A172 (cell line): ENCODE results near the gene MRPL27. TPM values are rescaled to one million over a fixed set of nuclear protein-coding genes. Genes with fewer than 3 reads are reported as not detected.
A peak's percentile ranks its signal among the peaks of the same experiment; 100 is the strongest.
"Not testable (repeated sequence)": the region's sequence is repeated elsewhere in the genome, so short reads cannot be mapped to it uniquely, and the experiment has no call there.

Experiments used
- DNase-seq: peaks from one replicate; pipeline ENCODE4 v3.0.0-alpha.2; 2015; ENCODE audit warnings: low spot score
- total RNA-seq: library from RNA; depleted of rRNA; stranded (reverse); fragments of >200 nt; shearing (Covaris generic); gene quantifications from 2 replicates; pipeline ENCODE4 v1.2.3, GENCODE V29; 2014

The MRPL27 gene
- total RNA-seq, 1 experiment from 2014 or later = 109 TPM

DNA sequence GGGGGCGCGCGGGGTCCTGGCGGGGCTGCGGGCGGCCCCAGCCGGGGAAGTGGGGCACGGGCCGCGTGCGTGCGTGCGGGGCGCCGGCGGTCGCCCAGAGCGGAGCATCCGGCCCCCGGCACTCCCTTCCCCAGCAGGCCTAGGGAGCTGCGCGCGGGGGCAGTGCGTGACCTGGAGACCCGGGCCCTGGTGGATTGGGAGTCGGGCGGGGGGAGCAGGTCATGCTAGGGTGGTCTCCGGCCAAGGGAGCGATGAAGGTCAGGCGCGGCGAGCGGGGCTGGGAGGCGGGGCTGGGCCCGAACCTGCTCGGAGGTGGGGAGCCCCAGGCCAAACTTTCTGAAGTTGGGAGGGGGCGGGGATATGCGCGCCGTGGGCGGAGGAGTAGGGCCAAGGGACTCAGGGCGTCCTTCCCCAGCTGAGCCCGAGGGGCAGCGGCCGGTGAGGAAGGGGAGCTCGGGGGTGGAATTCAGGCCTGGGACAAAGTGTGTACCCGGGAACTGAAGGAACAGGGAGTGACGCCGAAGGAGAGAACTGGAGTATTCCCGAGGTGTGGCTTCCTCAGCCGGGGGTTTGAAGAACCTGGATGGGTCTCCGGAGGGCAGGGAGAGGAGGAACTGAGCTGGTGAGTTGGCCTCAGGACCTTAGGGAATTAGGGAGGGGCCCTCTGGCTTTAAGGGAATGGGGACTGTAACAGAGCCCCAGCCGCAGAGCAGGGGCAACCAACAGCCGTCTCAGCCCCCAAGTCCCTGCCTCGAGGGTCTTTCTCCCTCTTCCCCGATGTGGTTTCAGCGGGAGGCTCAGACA, 26.5 kb downstream of the MRPL27 start:
- DNase-seq = no peak

DNA sequence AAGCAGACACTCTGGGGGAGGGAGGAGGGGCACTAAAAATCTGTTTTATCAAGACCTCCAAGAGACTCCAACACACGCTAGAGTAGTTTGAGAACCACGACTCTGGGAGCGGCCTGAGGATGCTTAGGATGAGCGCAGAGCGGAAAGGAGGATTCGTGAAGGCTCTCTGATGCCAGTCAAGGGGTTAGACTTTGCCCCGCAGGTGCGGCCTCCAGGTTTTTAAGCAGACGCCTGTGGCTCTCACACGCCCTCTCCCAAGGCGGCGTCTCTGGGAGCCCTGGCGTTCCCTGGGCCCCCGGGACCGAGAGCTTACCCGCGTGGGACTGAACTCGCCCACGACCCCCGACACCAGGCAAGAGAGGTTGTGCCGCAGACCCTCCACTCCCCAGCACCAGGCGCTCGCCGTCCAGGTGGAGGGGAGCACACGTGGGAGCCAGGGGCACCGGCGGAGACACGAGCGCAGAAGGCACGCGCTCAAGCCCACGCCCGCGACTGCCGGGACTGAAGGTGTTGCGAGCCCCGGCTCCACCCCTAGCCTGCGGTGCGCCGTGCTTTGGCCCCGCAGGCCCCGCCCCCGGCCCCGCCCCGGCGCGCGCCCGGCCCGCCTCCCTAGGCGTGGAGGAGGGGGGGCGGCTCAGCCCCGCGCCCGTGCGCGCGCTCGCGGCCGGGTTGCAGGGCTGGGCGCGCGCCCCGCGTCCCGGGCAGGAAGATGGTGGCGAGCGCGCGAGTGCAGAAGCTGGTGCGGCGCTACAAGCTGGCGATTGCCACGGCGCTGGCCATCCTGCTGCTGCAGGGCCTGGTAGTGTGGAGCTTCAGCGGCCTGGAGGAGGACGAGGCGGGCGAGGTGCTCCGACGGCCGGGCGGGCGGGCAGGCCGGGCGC, 27.3 kb downstream of the MRPL27 start, which contains the start of gene XYLT2:
Gene XYLT2, plus strand, starts transcription at position 695 of the 881 bp plus-strand sequence. Its CDS starts 15 bp downstream, at position 710.
- peak; percentile 57 for DNase-seq

DNA sequence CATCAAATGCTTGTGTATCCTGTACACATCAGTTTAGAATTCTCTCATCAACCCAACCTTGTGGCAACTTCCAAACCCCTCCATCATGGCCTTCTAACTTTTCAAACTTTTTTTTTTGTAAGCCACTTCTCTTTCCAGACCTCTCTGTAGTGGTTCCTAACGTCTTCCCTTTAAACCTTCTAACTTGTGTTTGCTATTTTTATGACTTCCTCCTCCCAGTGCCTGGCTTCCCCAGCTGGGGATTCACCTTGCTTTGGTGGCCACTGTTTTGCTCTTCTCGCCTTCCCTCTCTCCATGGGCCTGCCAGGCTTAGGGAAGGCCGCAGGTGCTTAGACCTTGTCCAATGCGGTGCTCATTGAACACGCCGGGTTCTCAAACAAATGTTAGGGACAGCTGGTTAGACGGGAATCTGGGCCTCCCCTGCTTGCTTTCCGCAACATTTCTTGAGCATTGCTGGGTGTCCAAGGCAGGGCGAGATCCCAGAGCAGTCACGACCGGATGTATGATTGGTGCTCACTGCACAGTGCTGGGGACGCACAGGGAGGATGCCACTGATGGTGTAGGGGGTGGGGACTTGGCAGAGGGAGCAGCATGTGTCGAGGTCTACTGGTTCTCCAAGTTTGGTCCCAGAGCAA, 28.1 kb downstream of the MRPL27 start:
- DNase-seq = no peak

DNA sequence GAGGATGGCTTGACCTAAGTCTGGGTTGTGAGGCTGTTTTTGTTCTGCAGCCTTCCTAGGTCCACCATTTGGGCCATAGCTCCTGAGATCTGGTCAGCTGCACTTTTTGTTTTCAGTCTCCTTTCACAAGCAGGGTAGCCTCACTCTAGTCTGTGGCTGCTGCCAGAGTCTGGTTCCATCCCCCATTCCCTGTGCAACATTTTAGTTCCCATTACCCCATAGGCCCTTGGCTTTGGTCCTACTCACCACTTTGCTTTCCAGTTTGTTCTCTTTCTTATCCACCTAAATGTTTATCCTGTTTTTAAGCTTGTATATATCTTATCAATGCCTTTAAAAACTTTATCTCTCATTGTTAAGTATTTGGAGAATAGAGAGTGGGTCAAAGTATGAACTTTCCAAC, 33.6 kb downstream of the MRPL27 start:
- no peak for DNase-seq

DNA sequence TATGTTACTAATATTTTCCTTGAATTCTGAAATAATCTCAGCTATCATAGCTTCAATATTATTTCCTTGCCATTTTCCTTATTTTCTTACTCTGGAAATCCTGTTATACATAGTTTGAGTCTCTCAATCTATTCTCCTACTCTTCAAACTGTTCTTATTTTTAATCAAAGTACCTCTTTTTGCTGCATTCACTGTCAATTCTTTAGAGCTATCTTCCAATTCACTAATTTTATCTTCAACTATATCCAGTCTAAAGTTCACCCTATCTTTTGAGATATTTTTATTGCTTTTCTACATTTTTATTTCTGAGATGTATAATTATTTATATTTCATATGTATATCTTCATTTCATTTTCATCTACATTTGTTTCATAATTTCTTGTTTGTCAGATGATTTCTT, 34.3 kb downstream of the MRPL27 start:
- no peak for DNase-seq

DNA sequence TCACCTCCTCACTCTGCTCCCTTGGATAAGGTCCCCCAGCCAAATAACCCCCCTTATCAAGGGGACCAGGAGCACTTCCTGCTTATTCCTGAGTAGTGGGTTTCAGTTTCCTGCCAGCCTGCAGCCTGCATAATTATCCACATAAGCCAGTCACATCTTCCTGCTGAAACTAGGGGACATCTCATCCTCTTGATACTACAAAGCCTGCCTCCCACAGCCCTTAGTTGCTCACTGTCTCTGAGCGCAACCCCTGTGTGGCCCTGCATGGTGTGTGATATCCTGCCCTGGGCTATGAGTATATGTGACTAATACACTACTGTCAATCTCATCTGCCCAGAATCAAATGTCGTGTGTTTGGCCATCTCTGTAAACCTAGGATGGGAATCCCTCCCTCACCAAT, 35.0 kb downstream of the MRPL27 start:
- DNase-seq = no peak

DNA sequence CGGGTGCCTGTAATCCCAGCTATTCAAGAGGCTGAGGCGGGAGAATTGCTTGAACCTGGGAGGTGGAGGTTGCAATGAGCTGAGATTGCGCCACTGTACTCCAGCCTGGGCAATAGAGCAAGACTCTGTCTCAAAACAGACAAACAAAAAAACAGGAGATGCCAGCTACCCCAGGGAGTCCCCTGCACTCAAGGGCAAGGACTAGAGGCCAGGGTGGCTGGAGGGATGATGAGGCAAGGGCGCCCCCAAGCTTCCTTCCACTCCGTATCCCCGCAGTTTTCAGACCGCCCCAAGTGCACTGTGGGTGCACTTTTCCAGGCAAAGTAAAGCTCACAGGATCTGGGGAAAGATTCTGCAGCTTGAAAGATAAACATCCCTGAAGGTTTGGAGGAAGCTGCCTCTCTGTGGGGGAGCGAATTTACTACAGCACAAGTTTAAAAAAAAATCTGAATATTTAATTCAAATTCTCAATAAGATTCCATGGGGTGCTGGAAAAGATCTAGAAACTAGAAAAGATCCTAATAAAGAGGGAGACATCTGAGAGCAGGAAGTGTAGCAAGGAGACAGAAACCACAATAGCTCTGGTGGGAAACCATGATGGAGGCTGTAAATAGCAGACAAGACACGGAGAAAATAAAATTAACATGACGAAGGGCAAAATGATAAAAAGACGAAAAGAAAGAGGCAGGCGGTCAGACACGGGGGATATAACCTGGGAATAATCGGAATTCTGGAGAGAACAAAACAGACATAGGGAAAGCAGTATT, 39.5 kb downstream of the MRPL27 start:
- DNase-seq = not testable (repeated sequence)

DNA sequence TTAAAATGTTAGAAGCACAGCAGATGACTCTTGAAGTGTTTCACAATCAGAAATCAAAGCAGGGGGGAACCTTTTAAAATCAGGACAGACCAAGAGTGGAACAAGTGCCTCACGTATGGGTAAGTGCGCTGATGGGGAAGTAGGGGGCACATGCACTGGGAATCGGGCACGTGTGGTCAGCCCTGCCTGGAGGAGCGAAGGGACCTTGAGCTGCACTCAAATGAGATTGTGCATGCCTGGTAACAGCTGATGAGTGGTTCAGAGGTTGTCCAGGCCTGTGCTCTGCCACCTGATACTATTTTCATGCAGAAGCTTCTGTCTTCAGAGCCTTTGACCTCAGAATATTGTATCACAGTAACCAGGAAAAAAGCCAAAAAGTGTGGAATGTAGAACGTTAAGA, 40.8 kb downstream of the MRPL27 start:
- no peak for DNase-seq

DNA sequence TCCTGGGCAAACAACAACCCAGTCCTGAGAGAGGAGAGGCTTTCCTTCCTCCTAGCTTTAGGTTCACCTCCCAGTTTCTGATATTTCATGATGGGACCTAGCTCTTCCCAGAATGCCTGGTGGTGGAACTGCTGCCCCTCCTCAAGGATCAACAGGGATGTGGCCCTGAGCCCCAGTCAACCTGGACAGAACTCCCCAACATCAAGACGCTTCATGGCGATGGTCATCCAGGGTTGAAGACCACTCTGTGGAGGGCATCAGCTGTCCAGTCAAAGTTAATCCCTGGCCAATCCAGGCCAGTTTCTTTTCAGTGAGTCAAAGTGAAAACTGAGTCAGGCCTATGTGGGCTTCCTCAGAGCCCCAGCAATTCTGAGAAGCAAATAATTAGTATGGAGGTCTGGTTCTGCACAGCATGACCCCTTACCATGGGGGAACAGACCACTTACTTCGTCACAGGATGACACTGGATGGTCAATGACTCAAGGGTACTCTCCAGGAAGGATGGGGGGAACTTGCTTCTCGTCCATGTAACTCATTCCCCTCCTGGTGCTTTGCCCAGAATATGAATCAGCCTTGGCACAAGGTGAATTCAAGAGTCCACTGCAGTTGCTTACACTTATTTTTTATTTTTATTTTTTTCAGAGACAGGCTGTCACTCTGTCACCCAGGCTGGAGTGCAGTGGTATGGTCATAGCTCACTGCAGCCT, 41.7 kb downstream of the MRPL27 start:
- peak; percentile 86 for DNase-seq

DNA sequence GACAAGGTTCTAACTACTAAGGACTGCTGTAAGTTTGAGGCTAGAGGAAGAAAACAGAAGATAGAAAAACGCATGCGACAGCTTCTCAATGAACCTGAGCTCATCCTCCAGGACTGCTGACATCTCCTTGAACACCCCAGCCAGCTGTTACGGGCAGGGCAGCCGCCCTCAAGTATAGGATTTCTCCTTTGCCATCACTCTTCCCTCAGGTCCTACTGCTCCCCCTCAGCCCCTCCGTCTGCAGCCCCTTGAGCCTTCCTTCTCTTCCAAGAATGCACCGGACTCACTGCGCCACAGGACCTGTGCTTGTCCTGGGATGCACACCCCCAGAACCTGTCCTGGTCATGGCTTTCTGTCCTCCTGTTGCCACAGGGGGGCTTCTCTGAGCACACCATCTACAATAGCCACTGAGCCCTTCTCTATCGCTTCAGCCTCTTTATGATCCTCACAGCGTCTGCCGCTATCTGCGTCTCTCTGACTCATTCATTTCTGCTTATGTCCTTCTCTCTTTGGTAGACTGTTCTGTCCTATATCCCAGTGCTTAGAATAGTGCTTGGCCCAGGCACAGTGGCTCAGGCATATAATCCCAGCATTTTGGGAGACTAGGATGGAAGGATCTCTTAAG, 42.7 kb downstream of the MRPL27 start:
- DNase-seq = no peak

DNA sequence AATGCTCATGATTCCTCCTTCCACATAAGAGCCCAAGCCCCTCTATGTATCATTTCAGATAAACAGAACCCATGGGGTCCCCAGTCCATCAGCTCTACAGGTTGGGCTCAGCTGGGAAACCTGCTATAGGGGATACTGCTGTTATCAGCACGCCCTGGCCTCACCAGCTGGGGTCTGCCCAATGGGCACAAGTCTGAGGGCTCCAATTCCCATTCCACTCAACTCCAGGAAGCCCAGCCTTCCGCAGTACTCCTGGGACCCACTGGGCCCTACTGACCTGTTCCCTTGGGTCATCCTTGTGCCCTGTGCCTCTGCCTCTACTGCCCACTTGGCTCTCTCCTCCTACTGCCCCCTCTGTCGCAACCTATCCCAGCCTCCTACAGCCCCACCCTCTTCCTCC, 43.3 kb downstream of the MRPL27 start:
- DNase-seq = no peak

DNA sequence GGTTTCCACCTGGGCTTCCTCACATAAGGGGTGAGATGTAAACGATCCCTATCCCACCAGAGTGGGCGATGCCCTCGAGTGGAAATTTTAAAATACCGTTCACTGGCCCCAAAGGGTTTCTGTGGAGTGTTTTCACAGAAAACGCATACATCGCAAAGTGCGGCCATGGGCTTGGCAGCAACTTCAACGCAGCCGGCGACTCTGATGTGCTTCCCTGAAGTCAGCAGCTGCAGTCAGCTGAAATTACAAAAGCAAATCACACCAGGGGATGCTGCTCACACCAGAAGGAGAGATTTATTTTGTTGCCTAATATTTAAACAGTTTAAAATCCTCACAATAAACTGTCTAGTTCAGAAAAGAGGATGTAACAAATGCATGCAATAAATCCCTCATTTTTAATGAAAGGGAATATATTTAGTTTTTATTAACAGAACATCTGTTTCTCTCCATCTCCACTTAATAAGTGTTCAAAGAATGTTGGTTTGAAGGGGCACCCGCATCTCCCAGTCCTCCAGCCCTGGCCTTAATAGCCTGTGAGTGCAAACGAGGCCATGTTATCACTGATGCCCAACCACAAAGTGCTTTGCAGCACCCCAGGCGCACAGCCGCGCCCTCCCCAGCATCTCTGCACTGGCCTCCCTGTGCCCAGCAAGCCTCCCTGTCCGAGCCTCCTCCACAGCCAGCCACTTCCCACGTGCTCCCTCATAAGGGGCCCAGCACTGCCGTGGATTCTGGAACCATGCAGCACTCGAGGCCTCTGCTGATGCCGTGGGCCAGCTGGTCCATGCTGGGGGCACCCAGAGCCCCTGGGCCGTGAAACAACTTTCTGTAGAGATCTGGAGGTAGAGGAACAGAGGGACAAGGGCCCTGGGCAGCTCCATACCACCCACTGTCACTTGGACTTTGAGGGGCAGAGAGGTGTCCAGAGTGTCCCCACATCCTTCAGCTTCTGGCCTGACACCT, 44.3 kb downstream of the MRPL27 start:
- DNase-seq = no peak

DNA sequence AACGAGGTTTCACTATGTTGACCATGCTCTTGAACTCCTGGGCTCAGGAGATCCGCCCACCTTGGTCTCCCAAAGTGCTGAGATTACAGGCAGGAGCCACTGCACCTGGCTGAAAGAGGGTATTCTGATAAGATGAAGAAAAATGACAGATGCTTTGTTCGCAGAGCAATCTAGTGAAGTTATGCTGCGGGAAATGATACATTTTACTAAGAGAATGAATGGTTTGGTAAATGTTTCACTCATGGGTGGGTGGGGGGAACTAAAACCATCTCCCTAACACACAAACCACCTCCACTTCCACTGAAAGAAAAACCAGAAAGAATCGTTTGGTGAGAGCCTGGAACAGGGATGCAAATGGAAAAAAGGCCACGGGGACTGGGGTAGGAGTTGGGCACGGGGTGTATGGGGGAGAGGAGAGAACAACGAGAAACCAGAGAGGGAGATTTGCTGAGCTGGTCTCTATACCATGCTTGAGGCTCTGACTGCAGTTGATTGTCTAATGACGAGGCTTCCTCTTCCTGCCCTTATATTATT, 46.1 kb downstream of the MRPL27 start:
- DNase-seq = no peak

DNA sequence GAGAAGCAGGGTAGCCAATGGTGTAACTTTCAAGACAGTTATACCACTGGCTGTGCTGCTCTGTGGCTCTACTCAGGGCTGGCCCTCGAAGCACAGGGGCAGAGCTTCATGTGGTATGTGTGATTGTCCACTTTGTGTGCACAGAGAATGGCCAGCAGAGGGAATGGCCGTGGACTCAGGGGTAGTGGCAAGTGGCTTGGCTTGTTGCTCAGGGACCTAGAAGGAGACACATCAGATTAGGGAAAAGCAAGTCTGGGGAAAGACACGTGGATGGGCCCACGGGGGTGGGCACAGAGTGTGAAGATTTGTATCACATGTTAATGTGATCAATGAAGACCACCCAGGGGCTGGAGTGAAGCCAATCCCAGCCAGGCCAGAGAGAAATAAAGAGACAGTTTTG, 47.1 kb downstream of the MRPL27 start:
- no peak for DNase-seq

DNA sequence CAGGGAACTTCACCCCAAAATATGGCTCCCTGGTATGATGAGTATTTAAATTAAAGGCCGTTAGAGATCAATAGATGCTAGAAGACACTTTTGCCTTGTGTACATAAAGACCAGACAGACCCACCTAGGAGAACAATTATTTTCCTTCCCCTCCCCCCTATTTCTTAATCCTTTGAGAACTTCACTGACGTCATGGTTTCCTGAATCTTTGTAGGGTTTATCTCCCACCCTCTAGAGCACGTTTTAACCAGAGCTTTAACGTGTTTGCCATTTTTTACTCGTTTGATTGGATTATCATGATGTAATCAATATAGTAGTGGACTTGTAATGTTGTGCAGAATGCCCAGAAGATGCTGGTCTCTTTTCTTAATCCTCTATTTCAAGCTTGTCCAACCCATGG, 49.9 kb downstream of the MRPL27 start:
- DNase-seq = no peak

DNA sequence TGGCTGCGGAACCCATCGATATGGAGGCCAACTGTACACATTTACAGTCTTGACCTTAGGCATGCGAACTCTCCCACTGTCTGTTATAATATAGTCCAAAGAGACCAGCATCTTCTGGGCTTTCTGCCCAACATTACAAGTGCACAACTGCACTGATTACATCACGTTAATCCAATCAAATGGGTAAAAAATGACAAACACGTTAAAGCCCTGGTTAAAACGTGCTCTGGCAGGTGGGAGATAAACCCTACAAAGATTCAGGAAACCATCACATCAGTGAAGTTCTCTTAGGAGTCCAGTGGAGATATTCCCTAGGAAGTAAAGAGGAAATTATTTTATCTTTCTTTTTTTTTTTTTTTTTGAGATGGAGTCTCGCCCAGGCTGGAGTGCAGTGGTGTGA, 50.7 kb downstream of the MRPL27 start:
- DNase-seq = no peak

DNA sequence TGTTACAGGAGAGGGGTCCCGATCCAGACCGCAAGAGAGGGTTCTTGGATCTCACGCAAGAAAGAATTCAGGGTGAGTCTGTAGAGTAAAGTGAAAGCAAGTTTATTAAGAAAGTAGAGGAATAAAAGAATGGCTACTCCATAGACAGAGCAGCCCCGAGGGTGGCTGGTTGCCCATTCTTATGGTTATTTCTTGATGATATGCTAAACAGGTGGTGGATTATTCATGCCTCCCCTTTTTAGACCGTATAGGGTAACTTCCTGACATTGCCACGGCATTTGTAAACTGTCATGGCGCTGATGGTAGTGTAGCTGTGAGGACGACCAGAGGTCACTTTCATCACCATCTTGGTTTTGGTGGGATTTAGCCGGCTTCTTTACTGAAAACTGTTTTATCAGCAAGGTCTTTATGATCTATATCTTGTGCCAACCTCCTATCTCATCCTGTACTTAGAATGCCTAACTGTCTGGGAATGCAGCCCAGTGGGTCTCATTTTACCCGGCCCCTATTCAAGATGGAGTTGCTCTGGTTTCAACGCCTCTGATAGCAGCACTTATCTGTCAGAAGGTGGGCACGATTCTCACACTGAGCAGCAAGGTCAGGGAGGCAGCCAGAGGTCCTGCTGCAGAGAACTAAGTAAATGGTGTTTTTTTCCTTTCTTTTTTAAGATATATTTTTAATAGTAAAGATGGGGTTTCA, 53.5 kb downstream of the MRPL27 start:
- DNase-seq = no peak

DNA sequence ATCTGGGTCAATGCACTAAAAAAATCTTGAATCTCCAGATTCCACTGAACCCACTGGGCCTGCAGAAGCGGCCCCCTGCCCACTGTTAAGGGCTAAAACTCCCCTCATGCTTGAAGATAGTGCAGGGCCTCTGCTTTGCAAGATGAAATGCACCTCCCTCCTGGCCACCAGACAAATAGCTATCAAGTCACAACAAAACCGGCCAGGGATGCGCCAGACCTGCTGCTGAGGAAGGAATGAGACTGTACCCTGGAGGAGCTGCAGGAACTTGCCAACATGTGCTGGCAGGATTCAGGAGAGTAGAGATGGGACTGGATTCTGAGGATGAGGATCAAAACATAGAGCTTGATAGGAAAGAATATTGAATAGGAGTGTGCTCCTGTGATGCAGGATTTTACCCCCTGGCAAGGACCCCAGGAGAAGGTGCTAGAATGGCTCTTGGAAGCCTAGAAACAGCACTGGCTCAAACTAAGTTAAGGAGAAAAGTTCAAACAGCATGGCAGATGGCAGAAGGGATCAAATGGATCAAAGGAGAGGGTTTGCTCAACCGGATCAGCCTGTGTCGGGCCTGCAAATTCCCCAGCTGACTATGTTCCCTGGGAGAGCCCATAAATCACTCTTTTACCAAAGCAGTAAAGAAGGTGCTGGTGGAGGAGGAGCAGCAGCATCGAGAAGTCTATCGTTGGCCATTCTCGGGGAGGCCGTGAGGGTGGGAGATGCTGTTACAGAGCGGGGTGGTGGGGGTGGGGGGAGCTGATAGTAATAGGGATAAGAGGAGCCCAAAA, 54.3 kb downstream of the MRPL27 start:
- no peak for DNase-seq
